NCI-H2227 (cell line): ENCODE measurements around the gene ACADS.
"Not testable (repeated sequence)": the region's sequence is repeated elsewhere in the genome, so short reads cannot be mapped to it uniquely, and the experiment has no call there.

Source experiments
- DNase-seq: peaks from one replicate; lab custom pipeline; 2025; ENCODE audit not compliant: unreplicated experiment; lab: John Stamatoyannopoulos, UW

The ACADS gene

GRCh38 chr12:120725151-120725658 lies 421 bp upstream of the ACADS start:
- DNase-seq = no peak

- DNase-seq = no peak
These were observed 826 bp downstream of the ACADS start for GRCh38 chr12:120726510-120726793.

DNA sequence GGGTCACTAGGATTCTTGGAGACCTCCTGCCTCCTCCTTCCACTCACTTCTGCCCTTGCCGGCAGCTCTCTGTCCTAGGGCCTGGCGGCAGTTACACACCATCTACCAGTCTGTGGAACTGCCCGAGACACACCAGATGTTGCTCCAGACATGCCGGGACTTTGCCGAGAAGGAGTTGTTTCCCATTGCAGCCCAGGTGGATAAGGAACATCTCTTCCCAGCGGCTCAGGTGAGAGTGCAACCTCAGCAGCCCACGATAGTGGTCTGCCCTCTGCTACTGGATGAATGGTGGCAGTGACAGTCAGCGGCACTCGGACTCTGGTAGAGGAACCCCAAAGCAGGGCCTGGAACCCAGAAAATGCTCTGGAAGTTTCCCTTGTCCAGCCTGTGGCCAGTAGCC lies 1.3 kb downstream of the ACADS start:
- no peak for DNase-seq

- DNase-seq = not testable (repeated sequence)
These were observed 6.6 kb downstream of the ACADS start for GRCh38 chr12:120732198-120732597.

GRCh38 chr12:120733574-120733973 lies 7.9 kb downstream of the ACADS start:
- no peak for DNase-seq

GRCh38 chr12:120734210-120734609 lies 8.6 kb downstream of the ACADS start:
- DNase-seq = no peak

DNA sequence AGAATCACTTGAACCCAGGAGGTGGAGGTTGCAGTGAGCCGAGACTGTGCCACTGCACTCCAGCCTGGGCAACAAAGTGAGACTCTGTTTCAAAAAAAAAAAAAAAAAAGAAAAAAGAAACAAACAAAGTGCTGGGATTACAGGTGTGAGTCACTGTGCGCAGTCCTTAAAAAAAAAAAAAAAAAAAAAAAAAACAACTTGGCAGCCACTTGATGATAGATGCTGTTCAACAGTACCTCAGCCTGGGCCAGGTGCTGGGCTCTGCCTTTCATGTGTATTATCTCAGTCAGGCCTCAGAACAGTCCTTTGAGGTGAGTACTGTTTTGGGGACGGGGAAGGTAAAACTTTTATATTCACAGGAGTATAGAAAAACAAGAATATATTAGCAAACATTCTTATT lies 9.6 kb downstream of the ACADS start:
- no peak for DNase-seq

DNA sequence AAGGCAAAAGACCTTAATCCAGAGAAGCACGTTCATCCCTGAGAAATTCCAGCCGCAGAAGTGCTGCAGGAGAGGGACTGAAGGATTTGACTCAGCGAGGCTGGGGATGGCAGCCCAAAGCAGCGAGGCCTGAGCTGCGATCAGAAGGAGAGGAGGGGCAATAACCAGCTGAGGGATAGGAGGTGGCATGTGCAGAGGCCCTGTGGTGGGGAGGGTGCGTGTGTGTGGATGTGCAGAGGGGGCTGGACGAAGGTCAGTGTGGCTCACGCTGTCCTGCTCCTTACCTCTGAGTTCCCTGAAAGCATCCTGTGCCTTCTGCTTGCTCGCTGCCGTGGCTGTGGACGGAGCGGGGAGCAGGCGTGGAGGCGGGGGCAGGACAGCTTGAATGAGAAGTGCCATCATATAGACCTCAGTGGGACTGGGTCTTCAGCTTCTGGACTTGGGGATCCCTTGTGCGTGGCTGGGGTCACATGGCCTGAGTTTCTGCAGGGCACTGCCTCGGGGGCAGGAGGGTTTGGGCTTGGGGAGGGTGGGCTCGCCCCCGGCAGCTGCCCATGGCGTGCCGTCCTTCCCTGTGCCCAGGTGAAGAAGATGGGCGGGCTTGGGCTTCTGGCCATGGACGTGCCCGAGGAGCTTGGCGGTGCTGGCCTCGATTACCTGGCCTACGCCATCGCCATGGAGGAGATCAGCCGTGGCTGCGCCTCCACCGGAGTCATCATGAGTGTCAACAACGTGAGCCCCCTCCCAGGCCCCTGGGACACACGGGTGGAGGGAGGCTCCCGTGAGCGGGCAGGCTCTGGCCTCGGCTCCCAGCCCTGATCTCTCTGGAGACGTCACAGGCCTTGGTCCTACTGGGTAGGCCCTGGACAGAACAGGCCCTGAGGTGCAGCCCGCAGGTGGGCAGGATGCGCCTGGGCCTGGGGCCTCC lies 11.0 kb downstream of the ACADS start:
- no peak for DNase-seq

DNA sequence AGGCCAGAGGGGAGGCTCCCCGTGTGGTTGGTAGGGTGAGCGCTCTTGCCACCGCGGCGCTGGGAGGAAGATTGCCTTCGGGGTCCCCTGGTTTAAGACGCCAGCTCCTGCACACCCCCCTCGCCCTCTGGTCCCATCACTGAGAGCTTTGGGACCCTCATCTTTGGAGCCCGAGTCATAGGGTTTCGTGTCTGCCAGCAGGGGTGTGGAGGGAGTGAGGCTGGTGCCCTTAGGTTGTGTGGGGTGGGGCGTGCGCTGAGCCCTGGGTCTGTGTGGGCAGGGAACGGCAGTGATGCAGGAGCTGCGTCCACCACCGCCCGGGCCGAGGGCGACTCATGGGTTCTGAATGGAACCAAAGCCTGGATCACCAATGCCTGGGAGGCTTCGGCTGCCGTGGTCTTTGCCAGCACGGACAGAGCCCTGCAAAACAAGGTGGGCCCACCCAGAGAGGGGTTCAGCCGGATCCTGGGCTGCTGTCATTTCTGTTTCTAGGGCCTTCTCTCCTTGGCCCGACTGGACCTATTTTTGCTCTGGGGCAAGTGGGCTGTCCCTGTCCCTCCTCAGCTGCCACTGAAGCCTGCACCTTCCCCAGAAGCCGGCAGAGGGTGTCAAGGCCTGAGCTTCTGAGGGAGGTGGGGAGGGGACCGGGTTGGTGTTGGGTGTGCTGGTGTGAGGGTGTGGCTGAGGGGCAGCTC lies 12.1 kb downstream of the ACADS start:
- no peak for DNase-seq

- DNase-seq = no peak
These were observed 12.8 kb downstream of the ACADS start for GRCh38 chr12:120738252-120739030.

DNA sequence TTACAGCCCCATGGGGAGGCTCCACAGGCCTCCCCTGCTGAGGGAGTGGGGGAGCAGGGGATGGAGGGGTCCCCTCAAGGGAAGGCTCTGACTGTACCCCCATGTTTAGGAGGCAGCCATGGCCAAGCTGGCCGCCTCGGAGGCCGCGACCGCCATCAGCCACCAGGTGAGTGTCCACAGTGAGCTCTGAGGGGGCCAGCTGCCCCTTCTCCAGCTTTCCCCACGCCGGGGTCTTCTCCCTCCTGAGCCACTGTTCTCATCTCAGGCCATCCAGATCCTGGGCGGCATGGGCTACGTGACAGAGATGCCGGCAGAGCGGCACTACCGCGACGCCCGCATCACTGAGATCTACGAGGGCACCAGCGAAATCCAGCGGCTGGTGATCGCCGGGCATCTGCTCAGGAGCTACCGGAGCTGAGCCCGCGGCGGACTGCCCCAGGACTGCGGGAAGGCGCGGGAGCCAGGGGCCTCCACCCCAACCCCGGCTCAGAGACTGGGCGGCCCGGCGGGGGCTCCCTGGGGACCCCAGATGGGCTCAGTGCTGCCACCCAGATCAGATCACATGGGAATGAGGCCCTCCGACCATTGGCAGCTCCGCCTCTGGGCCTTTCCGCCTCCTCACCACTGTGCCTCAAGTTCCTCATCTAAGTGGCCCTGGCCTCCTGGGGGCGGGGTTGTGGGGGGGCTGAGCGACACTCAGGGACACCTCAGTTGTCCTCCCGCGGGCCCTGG lies 13.6 kb downstream of the ACADS start:
- no peak for DNase-seq

GRCh38 chr12:120739821-120740613 lies 14.4 kb downstream of the ACADS start:
- DNase-seq = no peak

GRCh38 chr12:120740871-120741270 lies 15.2 kb downstream of the ACADS start:
- DNase-seq = no peak

DNA sequence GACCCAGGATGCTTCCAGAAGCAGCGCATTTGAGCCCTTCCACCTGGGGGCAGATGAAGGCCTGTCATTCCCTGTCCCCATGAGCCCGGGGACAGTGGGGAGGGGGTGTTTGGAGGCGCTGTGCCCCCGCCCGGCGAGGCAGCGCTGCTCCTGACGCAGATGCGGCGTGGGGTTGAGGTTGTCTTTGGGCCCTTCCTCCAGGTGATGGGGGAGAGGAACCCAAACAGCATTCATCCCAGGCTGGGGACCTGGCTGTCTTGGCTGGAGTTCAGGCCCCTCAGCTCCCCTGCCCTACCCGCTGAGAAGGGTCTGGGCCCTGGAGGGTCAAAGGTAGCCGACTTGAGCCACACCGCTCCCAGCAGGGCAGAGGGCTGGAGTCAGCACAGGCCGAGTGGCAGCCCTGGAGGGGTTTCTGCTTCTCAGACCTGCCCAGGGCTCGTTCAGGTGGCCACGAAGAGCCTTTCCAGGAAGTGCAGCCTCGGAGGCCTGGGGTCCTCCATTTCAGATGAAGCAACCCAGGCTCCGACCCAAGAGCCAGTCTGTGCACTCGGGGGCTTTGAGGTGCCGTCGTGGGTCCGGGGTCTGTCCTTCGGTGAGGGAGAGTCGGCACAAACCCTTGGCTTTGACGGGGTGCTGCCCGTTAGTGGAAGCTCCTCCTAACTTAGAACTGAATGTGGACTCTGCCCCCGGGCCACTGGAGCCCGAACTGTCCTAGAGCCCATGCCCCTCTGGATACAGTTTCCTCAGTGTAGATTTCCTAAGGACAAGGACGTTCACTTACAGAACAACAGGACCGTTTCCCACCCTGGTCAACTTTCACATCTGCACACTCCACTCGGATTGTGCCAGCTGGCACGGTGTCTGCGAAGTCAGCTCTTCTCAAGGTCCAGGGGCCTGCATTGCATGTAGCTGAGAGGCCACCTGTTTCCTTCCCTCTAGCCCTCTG lies 16.1 kb downstream of the ACADS start:
- no peak for DNase-seq

GRCh38 chr12:120744922-120745493 lies 19.4 kb downstream of the ACADS start:
- DNase-seq = no peak

- DNase-seq = no peak
These were observed 22.6 kb downstream of the ACADS start for GRCh38 chr12:120748242-120748641.

DNA sequence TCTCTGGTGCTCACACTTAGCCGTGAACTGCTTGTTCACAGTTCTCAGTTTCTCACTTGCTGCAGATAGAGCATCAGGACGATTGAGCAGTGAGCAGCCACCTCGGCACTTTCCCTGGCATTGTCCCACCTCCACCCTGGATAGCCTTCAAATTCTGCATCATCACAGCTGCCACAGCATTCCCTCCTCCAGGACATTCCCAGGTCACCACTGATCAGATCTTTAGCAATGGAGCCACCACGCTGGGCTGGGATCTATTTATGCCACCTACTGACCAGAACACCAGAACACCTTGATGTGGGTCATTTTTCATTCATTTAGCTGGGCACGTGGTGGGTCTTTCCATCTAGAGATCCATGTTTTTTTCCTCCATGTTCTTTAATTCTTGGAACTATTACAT lies 23.6 kb downstream of the ACADS start:
- no peak for DNase-seq

GRCh38 chr12:120750806-120751205 lies 25.2 kb downstream of the ACADS start:
- DNase-seq = no peak

DNA sequence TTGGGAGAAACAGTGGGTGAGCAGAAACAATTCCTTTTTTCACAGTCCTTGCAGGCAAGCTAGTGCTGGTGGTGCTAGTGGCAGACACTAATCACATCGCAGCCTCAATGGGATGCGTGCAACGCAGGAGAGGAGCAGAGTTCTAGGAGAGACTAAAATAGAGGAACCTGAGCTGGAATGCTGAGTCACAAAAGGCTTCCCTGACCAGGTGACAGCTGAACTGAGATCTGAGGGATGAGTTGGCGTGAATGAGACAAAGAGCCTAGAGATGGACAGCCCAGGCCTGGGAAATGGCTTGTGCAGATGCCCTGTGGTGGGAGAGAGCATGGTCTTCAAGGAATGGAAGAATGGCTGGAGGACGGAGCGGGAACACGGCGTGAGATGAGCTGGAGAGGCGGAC lies 25.8 kb downstream of the ACADS start:
- DNase-seq = no peak
